A673 (cell line): ENCODE results near the gene GLA. TPM values are rescaled to one million over a fixed set of nuclear protein-coding genes. Genes with fewer than 3 reads are reported as not detected.

Source experiments
- BruUV-seq: library from RNA; stranded (reverse); fragments of 400-500 nt; replicated peaks from 2 replicates; lab custom pipeline; 2021; lab: Mats Ljungman, UMichigan
- CTCF ChIA-PET: fragments of 300-600 bp; sonication (Branson Sonifier 250); formaldehyde crosslinking; loops from one replicate; lab custom pipeline; 2022; ENCODE audit warnings: antibody characterized with exemption; lab: Charles Lee
- POLR2A ChIA-PET: fragments of 300-600 bp; sonication (Branson Sonifier 250); formaldehyde crosslinking; loops from one replicate; lab custom pipeline; 2022; ENCODE audit warnings: antibody characterized with exemption; ENCODE audit not compliant: low non-redundant PET; lab: Charles Lee
- DNase-seq: peaks from one replicate; pipeline ENCODE4 v3.0.0-alpha.2; 2015; ENCODE audit warnings: low spot score
- H3K27ac ChIP-seq: fragments of 200-600 bp; sonication (generic); 2 replicates; pipeline ENCODE4 v1.5.1; 2016; ENCODE audit warnings: mixed run types, low read depth, mild to moderate bottlenecking, mixed read lengths, antibody characterized with exemption, low read length; ENCODE audit not compliant: poor library complexity, severe bottlenecking
- H3K27me3 ChIP-seq: fragments of 200-600 bp; sonication (generic); replicated peaks from 2 replicates; pipeline ENCODE4 v1.6.1; 2017; ENCODE audit warnings: mixed run types, low read depth, mild to moderate bottlenecking, mixed read lengths, antibody characterized with exemption, low read length; ENCODE audit not compliant: insufficient read depth, poor library complexity
- H3K36me3 ChIP-seq: fragments of 200-600 bp; sonication (generic); 2 replicates; pipeline ENCODE4 v1.6.1; 2016; ENCODE audit warnings: mixed run types, mild to moderate bottlenecking, mixed read lengths, antibody characterized with exemption, low read length; ENCODE audit not compliant: insufficient read depth, poor library complexity, severe bottlenecking
- H3K4me1 ChIP-seq: fragments of 200-600 bp; sonication (generic); 2 replicates; pipeline ENCODE4 v1.6.1; 2017; ENCODE audit warnings: mixed run types, mild to moderate bottlenecking, mixed read lengths, antibody characterized with exemption, low read length; ENCODE audit not compliant: insufficient read depth, poor library complexity, severe bottlenecking
- H3K4me3 ChIP-seq: fragments of 200-600 bp; sonication (generic); 2 replicates; pipeline ENCODE4 v1.5.1; 2016; ENCODE audit warnings: low read depth, mixed run types, mild to moderate bottlenecking, mixed read lengths, low read length; ENCODE audit not compliant: poor library complexity, severe bottlenecking
- H3K9me3 ChIP-seq: fragments of 200-600 bp; sonication (generic); 2 replicates; pipeline ENCODE4 v1.6.1; 2016; ENCODE audit warnings: mixed run types, low read depth, mild to moderate bottlenecking, mixed read lengths, antibody characterized with exemption, low read length; ENCODE audit not compliant: poor library complexity, severe bottlenecking
- CTCF ChIP-seq: fragments of 300-800, 200-600 bp; sonication (generic); conservative IDR thresholded peaks from 2 replicates; pipeline ENCODE4 v1.5.1; 2017; ENCODE audit warnings: low read depth, mild to moderate bottlenecking, antibody characterized with exemption, low read length, moderate library complexity, mixed read lengths
- EZH2 ChIP-seq: fragments of 200-600 bp; sonication (generic); IDR thresholded peaks from 2 replicates; pipeline ENCODE4 v1.6.1; 2017; ENCODE audit warnings: borderline replicate concordance, low read depth, mild to moderate bottlenecking, mixed read lengths, antibody characterized with exemption, low read length; ENCODE audit not compliant: poor library complexity, severe bottlenecking
- intact Hi-C: fragments of 100-400 bp; cut with micrococcal nuclease; formaldehyde crosslinking; loops from one replicate; pipeline ENCODE4 v1.10.0; 2022; ENCODE audit not compliant: unreplicated experiment
- total RNA-seq: library from RNA; stranded (reverse); gene quantifications from 2 replicates; pipeline ENCODE4 v1.2.3, GENCODE V29; 2021

Gene GLA
- total RNA-seq, 1 experiment from 2014 or later = 61.8 TPM

DNA sequence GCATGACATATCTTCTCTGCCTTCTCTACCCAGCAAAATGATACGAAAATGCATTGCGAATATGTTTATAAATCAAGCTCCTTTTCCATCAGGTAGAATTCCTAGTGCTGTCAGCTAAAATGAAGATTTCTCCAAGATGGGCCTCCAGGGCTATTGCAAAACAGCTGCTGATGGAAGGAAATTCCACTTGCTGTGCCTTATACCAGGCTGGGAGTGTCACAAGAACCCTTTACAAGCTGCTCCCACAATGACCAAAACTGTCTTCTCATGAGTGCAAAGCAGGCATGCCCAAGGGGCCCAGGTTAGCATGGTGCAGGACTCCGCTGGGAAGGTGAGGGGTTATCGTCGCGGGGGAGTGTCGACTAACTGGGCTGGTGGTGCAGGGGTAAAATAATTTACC lies 9.0 kb upstream of the GLA start:
- no peak for DNase-seq
- intact Hi-C loops = loop anchor here (5.0 to 10.0 kb wide), 2 partner anchors 138 to 181 kb away; partner anchors contain the start of gene ARMCX1
- Histone ChIP-seq H3K27ac (no peak overlapping the region), H3K4me1 (no peaks in the 10 kb centered on the region), H3K36me3 (peaks cover 14% of the 10 kb centered on the region), H3K4me3 (no peak overlapping the region), H3K9me3 (no peaks in the 10 kb centered on the region), H3K27me3 (no peaks in the 10 kb centered on the region)
- no peak for TF ChIP-seq CTCF
- no peak for TF ChIP-seq EZH2
- ChIA-PET CTCF (interaction anchor here (0.7 kb wide), 1 partner anchor 33 kb away, joined by 3 read pairs; no protein-coding TSS in a partner anchor), POLR2A (no interaction called here)
- BruUV-seq = no TSS peak

- ChIA-PET CTCF (no interaction called here), POLR2A (no interaction called here)
- TF ChIP-seq EZH2 (no peak), CTCF (peak; percentile 81)
- intact Hi-C loops = loop anchor here (2.0 to 10.0 kb wide), 3 partner anchors 139 to 383 kb away; partner anchors contain the start of gene ARMCX1
- no peak overlapping the region for H3K27ac ChIP-seq
- H3K36me3 ChIP-seq = peaks cover 14% of the 10 kb centered on the region
- H3K4me1 ChIP-seq = no peaks in the 10 kb centered on the region
- DNase-seq = peak; percentile 84
- no peaks in the 10 kb centered on the region for H3K9me3 ChIP-seq
- no peaks in the 10 kb centered on the region for H3K27me3 ChIP-seq
- H3K4me3 ChIP-seq = no peak overlapping the region
- BruUV-seq = no TSS peak
Measured at GRCh38 chrX:101415180-101416145, 7.7 kb upstream of the GLA start.

DNA sequence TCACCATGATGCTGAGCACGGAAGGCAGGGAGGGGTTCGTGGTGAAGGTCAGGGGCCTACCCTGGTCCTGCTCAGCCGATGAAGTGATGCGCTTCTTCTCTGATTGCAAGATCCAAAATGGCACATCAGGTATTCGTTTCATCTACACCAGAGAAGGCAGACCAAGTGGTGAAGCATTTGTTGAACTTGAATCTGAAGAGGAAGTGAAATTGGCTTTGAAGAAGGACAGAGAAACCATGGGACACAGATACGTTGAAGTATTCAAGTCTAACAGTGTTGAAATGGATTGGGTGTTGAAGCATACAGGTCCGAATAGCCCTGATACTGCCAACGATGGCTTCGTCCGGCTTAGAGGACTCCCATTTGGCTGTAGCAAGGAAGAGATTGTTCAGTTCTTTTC lies 4.3 kb upstream of the GLA start:
- H3K9me3 ChIP-seq = no peaks in the 10 kb centered on the region
- ChIA-PET POLR2A (no interaction called here), CTCF (no interaction called here)
- H3K4me3 ChIP-seq = no peak overlapping the region
- BruUV-seq = no TSS peak
- TF ChIP-seq CTCF (no peak), EZH2 (no peak)
- H3K4me1 ChIP-seq = peaks cover 5% of the 10 kb centered on the region
- H3K36me3 ChIP-seq = peaks cover 14% of the 10 kb centered on the region
- no peaks in the 10 kb centered on the region for H3K27me3 ChIP-seq
- H3K27ac ChIP-seq = no peak overlapping the region
- DNase-seq = no peak
- intact Hi-C loops = loop anchor here (10.0 kb wide), 1 partner anchor 143 kb away; the partner anchor contains the start of gene ARMCX1
